Measurements from ENCODE around the gene TFEB. TPM values are rescaled to one million over a fixed set of nuclear protein-coding genes. Genes with fewer than 3 reads are reported as not detected.

Gene TFEB
- total RNA-seq, 1 experiment from 2014 or later: 4.4 TPM

DNA sequence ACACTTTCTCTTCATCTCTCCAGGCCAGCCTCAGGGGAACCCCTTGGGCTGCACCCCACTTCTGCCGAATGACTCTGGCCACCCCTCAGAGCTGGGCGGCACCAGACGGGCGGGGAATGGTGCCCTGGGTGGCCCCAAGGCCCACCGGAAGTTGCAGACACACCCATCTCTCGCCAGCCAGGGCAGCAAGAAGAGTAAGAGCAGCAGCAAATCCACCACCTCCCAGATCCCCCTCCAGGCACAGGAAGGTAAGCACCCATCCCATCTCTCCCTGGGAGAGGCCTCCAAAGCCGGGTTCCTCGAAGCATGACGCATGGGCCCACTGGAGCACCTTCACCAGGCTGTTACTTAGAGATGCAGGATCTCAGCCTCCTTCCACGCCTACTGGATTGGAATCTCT is 85.8 kb downstream of the TFEB start:
- DNase-seq: no peak
- no peaks in the 10 kb centered on the region for H3K9me3 ChIP-seq

DNA sequence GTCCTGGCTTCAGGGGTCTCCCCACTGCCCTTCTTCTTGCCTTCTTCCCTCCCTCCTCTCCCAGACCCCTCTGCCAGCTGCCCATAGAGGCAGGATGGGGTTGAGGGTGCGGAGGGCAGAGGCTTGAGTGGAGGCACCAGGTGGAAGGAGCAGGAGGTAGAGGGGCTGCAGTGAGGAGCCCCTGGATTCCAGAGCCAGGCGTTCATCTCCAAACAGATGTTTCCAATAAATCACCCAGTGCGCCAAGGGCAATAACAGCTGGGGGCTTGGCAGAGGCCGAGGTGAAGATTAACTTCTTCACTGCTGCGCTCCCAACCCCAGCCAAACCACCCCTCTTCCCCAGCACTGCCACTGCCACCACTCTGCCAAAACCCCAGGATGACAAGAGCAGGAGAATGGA is 86.5 kb downstream of the TFEB start:
- Histone ChIP-seq H3K4me3 (no peak overlapping the region), H3K36me3 (no peaks in the 10 kb centered on the region), H3K27me3 (no peaks in the 10 kb centered on the region), H3K9me3 (no peaks in the 10 kb centered on the region)
- DNase-seq: peak; percentile 59

More for the DNA sequence above, 85.8 kb downstream of the TFEB start:
- no peaks in the 10 kb centered on the region for H3K36me3 ChIP-seq
- H3K27me3 ChIP-seq: no peaks in the 10 kb centered on the region
- no peak overlapping the region for H3K4me3 ChIP-seq

DNA sequence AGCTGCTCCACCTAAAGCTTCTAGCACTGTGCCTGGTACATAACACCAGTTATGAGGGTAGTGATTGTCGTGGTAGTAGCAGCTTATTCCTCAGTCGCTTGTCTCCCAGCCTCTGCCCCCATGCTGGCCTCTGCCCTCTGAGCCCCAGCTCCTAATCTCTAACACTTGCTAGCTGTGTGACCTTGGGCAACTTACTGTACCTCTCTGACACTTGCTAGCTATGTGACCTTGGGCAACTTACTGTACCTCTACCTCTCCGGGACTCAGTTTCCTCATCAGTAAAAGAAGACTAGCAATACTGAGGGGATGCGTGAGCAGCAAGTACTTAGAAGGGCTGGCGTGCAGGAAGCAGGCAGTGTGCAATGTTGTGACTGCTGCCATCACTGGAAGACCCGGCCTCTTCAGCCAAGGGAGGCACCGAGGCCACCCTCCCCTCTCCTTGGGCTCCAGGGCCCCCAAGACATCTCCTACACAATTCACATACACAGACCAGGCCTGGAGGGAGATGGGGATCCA is 87.3 kb downstream of the TFEB start:
- no peak for DNase-seq
- Histone ChIP-seq H3K4me3 (no peak overlapping the region), H3K27me3 (no peaks in the 10 kb centered on the region), H3K9me3 (no peaks in the 10 kb centered on the region), H3K36me3 (no peaks in the 10 kb centered on the region)

DNA sequence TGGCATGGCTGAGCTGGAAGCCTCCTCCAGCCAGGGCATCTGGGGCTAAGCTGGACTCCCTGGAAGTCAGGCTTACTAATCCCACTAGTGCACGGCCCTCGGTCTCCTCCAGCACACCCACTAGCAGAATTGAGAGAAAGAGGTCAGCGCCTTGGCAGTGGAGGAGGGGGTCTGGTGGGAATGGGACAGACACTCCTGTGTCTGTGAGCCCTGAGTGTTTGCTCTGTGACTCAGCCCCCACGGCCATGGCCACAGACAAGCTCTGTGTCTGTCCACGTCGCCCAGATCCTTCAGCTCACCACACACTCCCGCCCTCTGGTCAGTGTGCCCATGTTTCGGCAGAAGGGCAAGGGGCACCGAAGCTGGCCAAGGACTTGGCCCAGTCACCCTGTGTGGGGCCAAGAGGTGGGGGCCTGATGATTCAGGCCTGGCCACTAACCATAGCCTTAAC is 88.3 kb downstream of the TFEB start:
- peak; percentile 86 for DNase-seq

DNA sequence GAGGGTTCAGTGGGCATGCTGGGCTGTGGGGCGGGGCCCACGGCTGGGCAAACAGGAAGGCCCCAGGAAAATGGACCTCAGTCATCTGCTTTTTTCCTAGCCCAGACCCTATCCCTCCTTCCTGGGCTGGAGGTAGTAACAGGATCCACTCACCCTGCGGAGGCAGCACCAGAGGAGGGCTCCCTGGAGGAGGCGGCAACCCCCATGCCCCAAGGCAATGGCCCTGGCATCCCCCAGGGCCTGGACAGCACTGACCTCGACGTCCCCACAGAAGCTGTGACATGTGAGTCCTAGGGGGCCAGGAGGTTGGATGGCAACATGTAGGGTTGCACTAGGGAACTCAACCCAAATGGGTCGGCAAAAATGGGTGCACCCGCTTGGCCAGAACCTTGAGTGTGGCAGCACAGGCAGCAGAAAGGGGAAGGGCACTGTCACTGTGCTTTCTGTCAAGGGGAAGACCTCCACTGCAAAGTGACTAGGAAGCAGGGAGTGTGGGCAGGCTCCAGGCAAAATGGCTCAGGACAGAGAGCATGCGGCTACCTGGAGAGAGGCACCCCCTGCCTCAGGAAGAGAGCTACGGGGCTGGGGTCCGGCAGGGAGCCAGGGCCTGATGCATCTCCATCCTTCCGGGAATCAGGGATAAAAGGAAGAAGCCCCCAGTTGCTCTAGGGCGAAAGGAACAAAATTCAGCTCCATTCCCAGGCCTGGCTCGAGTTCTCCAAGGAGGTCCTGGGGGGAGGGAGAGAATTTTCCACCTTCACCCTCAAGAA is 89.2 kb downstream of the TFEB start:
- Histone ChIP-seq H3K27me3 (no peaks in the 10 kb centered on the region), H3K9me3 (no peaks in the 10 kb centered on the region), H3K4me3 (no peak overlapping the region), H3K36me3 (no peaks in the 10 kb centered on the region)
- DNase-seq: no peak

More for the DNA sequence above, 88.3 kb downstream of the TFEB start:
- H3K9me3 ChIP-seq: no peaks in the 10 kb centered on the region
- H3K36me3 ChIP-seq: no peaks in the 10 kb centered on the region
- no peaks in the 10 kb centered on the region for H3K27me3 ChIP-seq
- H3K4me3 ChIP-seq: no peak overlapping the region

DNA sequence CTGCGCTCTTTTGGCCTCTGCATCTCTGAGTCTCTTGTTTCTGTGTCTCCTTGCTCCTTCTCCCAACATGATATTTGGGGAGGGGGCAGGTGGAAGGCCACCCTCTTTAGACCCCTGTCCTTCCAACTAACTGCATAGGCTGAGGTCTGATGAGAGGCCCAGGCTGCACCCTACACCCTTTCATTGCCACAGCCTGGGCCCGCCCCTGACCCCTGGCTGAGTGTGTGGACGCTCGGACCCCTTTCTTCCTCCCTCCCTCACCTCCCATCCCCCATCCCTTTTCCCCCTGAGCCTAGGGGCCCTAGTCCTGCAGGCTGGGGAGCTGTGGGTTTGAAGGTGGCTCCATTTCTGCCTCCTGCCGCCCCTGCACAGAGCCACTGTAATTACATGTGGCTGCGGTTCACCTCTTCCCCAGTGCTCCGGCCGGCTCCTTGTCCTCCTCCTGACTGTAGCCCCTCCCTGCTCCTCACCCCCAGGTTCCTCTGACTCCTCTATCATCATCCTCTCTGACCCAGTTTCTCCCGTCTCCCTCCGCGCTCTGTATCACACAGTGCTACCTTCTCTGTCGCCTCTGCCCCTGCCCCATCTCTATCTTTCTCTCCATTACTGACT is 90.3 kb downstream of the TFEB start:
- no peak overlapping the region for H3K4me3 ChIP-seq
- no peaks in the 10 kb centered on the region for H3K27me3 ChIP-seq
- no peaks in the 10 kb centered on the region for H3K9me3 ChIP-seq
- DNase-seq: no peak
- H3K36me3 ChIP-seq: no peaks in the 10 kb centered on the region

DNA sequence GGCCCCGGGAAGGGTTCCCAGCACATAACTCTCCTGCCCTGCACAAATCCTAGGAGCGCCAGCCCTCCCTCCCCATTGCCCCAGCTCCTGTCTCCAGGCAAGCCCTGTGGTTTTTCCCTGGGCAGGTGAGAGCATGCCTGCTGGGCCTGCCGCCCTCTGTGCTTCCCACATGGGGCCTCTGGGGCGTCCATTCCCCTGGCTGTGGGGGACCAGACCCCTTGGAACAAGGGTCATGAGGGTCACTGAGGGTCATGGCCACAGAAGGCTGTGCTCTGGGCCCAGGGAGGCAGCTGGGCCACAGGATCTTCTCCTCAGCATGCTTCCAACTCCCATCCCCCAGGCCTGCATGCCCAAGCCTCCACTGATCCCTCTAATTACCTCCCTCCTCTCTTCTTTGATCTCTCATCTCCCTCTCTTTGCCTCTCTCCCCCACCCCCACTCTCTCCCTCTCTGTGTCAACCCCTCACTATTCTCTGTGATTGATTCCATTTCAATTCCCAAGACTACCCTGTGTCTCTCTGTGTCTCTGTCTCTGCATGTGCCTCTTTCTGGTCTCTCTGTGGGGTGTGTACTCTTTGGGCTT is 91.0 kb downstream of the TFEB start:
- Histone ChIP-seq H3K27me3 (no peaks in the 10 kb centered on the region), H3K9me3 (no peaks in the 10 kb centered on the region), H3K36me3 (no peaks in the 10 kb centered on the region), H3K4me3 (no peak overlapping the region)
- DNase-seq: no peak

DNA sequence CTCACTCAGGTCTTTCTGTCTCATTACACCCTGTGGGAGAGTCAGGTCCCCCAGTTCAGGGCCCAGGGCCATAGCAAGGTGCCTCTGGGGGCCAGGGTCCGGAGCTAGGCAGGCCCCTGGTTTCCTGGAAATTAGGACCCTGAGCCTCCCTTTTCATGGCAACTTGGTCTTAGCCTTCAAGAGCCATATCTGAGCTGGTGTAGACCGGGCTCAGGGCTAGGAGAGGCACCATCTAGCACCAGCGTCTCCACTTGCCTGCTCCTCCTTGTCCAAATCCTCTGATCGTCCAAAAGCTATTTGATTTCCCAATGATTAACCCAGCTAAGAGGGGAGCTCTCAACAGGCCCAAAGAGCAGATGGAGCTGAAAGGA is 91.5 kb downstream of the TFEB start:
- DNase-seq: no peak
- Histone ChIP-seq H3K36me3 (no peaks in the 10 kb centered on the region), H3K27me3 (no peaks in the 10 kb centered on the region), H3K9me3 (no peaks in the 10 kb centered on the region), H3K4me3 (no peak overlapping the region)

DNA sequence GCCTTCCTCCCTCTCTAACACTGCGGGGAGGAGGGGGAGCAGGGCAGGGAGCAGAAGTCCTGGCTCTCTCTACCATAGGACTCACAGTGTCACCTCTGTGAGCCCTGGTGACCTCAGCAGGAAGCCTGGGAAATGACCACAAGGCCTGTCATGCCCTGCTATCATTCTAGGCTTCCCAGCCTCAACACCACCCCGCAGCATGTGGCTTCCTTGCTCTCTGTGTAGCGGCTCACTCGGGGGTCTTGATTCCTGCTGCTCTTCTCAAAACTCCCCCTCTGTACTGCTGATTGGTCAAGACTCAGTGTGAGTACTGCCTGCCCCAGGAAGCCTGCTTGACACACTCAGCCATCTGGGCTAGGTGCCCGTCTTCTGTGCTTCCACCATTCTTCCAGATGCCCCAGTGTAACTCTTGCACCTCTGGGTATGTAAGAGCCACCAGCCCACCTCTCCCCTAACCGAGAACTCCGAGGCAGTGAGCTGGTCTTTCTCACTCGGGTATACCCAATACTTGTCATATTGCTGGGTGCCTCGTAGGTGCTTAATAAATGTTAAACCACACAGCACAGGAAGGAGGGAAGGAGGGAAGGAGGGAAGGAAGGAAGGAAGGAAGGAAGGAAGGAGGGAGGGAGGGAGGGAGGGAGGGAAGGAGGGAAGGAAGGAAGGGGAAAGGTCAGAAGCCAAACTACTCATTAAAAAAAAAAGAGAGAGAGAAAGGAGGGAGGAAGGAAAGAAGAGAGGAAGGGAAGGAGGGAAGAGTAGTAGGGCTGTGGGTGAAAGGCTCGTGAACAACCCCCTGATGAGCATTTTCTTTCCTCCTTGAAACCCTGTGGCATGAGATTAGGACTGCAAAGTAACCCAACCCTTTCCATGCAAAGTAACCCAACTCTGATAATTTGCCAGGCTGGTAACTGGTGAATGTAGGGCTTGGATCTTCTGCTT is 92.2 kb downstream of the TFEB start:
- DNase-seq: peak; percentile 20
- H3K4me3 ChIP-seq: no peak overlapping the region
- no peaks in the 10 kb centered on the region for H3K9me3 ChIP-seq
- H3K36me3 ChIP-seq: no peaks in the 10 kb centered on the region
- no peaks in the 10 kb centered on the region for H3K27me3 ChIP-seq

DNA sequence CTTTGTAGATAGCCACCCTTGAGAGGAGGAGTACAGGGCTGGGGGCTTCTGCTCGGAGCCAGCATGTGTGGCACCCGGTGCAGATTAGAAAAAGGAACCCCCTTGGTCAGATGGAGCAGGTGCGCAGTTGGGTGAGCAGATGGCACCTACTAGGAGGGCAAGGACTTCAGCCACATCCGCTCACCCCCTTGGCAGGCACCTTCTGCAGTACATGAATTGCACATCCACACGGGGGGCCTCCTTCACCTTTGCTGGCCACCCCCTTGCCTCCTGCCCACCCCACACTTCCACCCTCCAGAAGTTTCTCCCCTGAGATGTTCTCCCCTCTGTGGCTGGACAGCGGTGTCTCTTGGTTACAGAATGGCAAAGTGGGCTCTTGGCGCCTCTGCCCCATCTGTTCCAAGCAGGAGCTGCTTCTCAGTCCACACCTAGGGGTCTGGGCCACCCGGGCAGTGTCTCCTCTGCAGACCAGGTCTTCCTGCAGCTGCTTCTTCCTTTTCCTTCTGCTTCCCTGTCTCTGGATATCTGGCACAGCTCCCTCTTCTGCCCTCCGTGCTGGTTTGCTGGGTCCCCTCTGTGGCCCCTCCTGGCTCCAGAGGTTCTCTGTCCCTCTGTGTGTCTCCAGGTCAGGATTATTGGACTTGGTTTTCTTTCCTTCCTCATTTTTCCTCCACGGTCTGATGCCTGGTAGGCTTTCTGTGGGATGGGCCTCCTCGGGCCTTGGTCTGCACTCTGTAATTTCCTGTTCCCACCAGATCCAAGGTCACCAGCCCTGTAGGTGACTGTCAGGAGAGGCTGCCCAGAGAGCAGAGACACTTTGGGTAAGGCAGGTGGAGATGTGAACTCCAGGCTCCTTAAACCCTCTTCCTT is 93.1 kb downstream of the TFEB start:
- Histone ChIP-seq H3K27me3 (no peaks in the 10 kb centered on the region), H3K4me3 (no peak overlapping the region), H3K9me3 (no peaks in the 10 kb centered on the region), H3K36me3 (no peaks in the 10 kb centered on the region)
- DNase-seq: no peak

DNA sequence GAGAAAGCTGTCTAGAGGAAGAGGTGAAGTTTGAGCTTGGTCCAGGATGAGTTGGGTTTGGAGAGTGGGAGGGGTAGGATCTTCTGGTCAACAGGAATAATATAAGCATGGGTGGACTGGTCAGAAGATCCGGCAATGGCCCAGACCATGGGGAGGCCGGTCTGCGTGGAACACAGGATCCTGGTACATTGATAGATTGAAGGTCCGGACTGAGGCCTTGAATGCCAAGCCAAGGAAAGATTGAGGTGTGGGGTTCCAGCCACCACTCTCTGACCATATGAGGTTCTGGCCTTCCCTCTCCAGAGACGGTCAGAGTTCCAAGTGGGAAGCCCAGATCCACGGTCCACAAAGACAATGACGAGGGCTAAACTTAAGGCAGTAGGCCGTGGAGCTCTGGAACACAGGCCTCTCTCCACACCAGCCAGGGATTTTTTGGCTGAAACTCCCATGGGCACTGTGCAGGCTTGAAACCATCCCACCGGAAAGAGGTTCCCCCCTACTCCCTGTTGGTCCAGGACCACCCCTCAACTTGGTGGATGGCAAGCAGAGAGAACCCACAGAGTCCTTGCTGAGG is 94.0 kb downstream of the TFEB start:
- H3K27me3 ChIP-seq: no peaks in the 10 kb centered on the region

DNA sequence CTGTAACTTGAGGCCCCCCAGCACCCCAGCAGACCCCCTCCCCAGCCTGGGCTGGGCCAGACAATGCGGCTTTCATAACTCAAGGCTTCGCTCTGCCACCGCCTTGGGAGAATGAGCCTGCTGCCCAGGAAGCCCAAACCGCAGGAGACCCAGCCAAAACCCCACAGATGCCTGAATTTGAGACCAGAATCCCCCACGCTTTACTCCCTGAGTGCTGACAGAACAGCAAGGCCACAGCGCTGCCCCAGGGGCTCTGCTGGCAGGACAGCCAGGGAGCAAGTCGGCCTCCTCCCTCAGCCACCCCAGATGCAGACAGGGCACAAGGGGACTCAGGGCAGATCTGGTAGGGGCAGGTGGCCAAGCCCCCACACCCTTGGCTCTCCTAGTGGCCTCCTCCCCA is 95.0 kb downstream of the TFEB start:
- no peaks in the 10 kb centered on the region for H3K9me3 ChIP-seq
- no peak overlapping the region for H3K4me3 ChIP-seq
- H3K27me3 ChIP-seq: no peaks in the 10 kb centered on the region
- H3K36me3 ChIP-seq: no peaks in the 10 kb centered on the region
- DNase-seq: no peak

More for the DNA sequence above, 94.0 kb downstream of the TFEB start:
- no peak overlapping the region for H3K4me3 ChIP-seq
- no peaks in the 10 kb centered on the region for H3K36me3 ChIP-seq
- H3K9me3 ChIP-seq: no peaks in the 10 kb centered on the region
- DNase-seq: no peak

DNA sequence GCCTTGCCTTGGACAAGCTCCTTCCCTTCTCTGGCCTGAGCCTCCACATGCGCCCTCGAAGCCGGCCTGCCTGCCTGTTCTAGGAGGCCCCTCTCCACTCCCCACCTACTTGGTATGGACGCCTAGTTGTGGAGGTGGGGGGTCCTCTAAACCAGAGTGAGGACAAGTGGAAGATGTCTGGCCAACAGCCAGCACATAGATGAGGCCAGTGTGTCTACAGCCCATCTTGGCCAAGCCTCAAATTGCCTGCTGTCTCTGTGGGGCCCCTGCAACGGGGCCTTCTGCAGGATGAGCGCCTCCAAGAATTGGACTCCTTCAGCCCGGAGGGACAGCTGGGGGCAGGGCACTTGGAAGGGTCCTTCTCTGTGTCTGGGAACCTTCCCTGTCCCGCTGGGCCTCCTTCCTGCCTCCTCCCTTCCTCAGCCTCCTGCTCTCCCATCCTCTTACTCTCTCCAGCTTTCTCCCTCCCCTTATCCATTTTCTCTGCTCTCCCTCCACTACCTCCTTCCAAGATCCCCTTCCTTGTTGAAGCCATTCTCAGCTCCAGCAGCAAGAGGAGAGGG is 95.5 kb downstream of the TFEB start:
- Histone ChIP-seq H3K36me3 (no peaks in the 10 kb centered on the region), H3K4me3 (no peak overlapping the region), H3K9me3 (no peaks in the 10 kb centered on the region), H3K27me3 (no peaks in the 10 kb centered on the region)
- no peak for DNase-seq

DNA sequence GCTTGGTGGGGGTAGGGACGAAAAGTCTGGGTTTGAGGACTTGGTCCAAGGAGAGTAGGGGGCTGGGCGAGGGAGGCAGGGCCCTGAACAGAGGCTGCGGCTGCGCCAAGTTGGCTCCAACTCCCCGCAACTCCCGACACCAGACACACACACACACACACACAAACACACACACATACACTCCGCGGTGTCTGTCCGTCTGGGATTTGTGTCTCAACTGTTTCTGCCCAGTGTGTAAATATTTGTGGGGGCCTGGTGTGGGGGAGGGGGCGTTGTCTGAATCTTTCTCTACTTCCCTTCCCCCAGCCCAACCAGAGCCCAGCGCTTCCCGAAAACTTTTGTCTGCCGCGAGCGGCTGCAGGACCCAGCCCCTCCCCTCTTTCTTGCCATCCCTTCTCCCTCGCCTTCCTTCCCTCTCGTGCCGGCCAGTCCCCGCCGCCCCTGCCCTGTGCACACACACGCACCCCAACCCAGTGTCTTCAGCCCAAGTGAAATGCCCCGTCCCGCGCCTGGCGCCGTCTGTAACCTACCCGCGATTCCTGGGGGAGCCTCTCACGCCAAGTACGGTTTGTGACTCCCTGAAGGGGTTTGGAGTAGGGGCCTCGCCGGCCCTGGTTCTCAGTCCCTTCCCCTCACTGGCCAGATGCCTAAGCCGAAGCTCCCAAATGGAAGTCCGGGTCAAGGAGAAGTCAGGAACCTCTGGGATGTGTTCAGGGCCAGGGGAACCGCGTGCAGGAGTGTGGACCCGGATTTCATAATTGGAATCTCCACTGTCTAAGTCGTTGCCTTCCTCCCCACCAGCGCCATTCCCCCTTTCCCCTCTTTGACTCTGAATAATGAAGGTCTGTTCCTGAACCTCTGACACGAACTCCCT is 96.2 kb downstream of the TFEB start:
- Histone ChIP-seq H3K36me3 (no peaks in the 10 kb centered on the region), H3K27me3 (no peaks in the 10 kb centered on the region), H3K9me3 (no peaks in the 10 kb centered on the region), H3K4me3 (no peak overlapping the region)
- DNase-seq: no peak

Measured in MG63 (cell line).